Tongue (tissue), 2 donors: ENCODE data around the gene SNX12. TPM values are rescaled to one million over a fixed set of nuclear protein-coding genes. Genes with fewer than 3 reads are reported as not detected.

Source experiments
- DNase-seq: peaks from one replicate; pipeline ENCODE4 v3.0.0-alpha.2; 2015
- total RNA-seq: library from RNA; depleted of rRNA; stranded (reverse); fragments of >200 nt; gene quantifications from one replicate; pipeline ENCODE4 v1.2.3, GENCODE V29; 2014

Gene SNX12
- 49.3 TPM for total RNA-seq

- peak; percentile 95 for DNase-seq
Measured at GRCh38 chrX:71068044-71068918, at the start of gene SNX12. Gene SNX12 (minus strand): TSS chrX:71068334. CDS start chrX:71068306, 28 bp downstream.

GRCh38 chrX:71117358-71117757 lies 49.2 kb upstream of the SNX12 start:
- no peak for DNase-seq

GRCh38 chrX:71111921-71112431 lies 43.8 kb upstream of the SNX12 start:
- peak; percentile 26 for DNase-seq

GRCh38 chrX:71111141-71111843 lies 43.2 kb upstream of the SNX12 start, which contains the start of gene IL2RG:
Gene IL2RG (minus strand): TSS chrX:71111577. CDS start chrX:71111539, 38 bp downstream.
- DNase-seq: peak; percentile 39

GRCh38 chrX:71109051-71109450 lies 40.9 kb upstream of the SNX12 start:
- DNase-seq: no peak

- peak; percentile 38 for DNase-seq
Measured at GRCh38 chrX:71107762-71108360, 39.7 kb upstream of the SNX12 start.

- DNase-seq: no peak
Measured at GRCh38 chrX:71107245-71107644, 39.1 kb upstream of the SNX12 start.

- no peak for DNase-seq
Measured at GRCh38 chrX:71106427-71106826, 38.3 kb upstream of the SNX12 start, which contains the start of gene CXorf65. Gene CXorf65 (minus strand): TSS chrX:71106740. CDS start chrX:71106556, 184 bp downstream.

GRCh38 chrX:71105628-71106027 lies 37.5 kb upstream of the SNX12 start:
- no peak for DNase-seq

GRCh38 chrX:71103110-71103983 lies 35.2 kb upstream of the SNX12 start:
- peak; percentile 92 for DNase-seq

- DNase-seq: no peak
Measured at GRCh38 chrX:71102292-71102691, 34.2 kb upstream of the SNX12 start.

- no peak for DNase-seq
Measured at GRCh38 chrX:71100581-71101505, 32.7 kb upstream of the SNX12 start.

- no peak for DNase-seq
Measured at GRCh38 chrX:71099736-71100135, 31.6 kb upstream of the SNX12 start.

- DNase-seq: no peak
Measured at GRCh38 chrX:71098951-71099506, 30.9 kb upstream of the SNX12 start.

GRCh38 chrX:71098302-71098701 lies 30.2 kb upstream of the SNX12 start:
- peak; percentile 76 for DNase-seq

GRCh38 chrX:71096760-71097032 lies 28.6 kb upstream of the SNX12 start:
- no peak for DNase-seq

- DNase-seq: peak; percentile 85
Measured at GRCh38 chrX:71095981-71096759, 28.0 kb upstream of the SNX12 start.

- DNase-seq: peak; percentile 96
Measured at GRCh38 chrX:71095555-71095980, 27.4 kb upstream of the SNX12 start, which contains the start of gene FOXO4. Gene FOXO4 (plus strand): TSS chrX:71095851. CDS start chrX:71096529, 678 bp downstream.

- no peak for DNase-seq
Measured at GRCh38 chrX:71095033-71095432, 26.9 kb upstream of the SNX12 start.
